Stimulated activated naive CD8-positive, alpha-beta T cell treated with anti-CD3 and anti-CD28 coated beads, Interleukin-15, amount 100 ng/mL, for 72 hours (primary cell): ENCODE data around the gene HMGN3.

Experiments
- ATAC-seq: fragments of 150-1000 bp; cut with Tn5 transposase; 2 replicates; pipeline ENCODE4 v1.10.0; 2021; ENCODE audit warnings: mild to moderate bottlenecking, moderate library complexity
- DNase-seq, 2 donors: peaks; one replicate each; pipeline ENCODE4 v3.0.0; 2021 to 2022
- H3K27ac Mint-ChIP-seq, 2 donors: one replicate each; pipeline ENCODE4 v1.8.0; 2022; ENCODE audit warnings: mild to moderate bottlenecking in 2 of 2, mixed read lengths in 2 of 2, moderate library complexity in 2 of 2
- H3K27me3 Mint-ChIP-seq: one replicate; pipeline ENCODE4 v1.8.0; 2022; ENCODE audit warnings: mixed read lengths
- H3K4me1 Mint-ChIP-seq: one replicate; pipeline ENCODE4 v1.8.0; 2022; ENCODE audit warnings: mild to moderate bottlenecking, mixed read lengths
- H3K4me3 Mint-ChIP-seq, 2 donors: one replicate each; pipeline ENCODE4 v1.8.0; 2022; ENCODE audit warnings: mild to moderate bottlenecking in 2 of 2, mixed read lengths in 2 of 2, moderate library complexity in 1 of 2
- H3K9me3 Mint-ChIP-seq, 2 donors: one replicate each; pipeline ENCODE4 v1.8.0; 2022; ENCODE audit warnings: mixed read lengths in 2 of 2

Gene HMGN3

GRCh38 chr6:79241228-79241627, 6.7 kb upstream of the HMGN3 start:
- Mint-ChIP-seq H3K9me3 (no peaks in the 10 kb centered on the region), H3K4me1 (peaks cover 10% of the 10 kb centered on the region), H3K27ac (no peak overlapping the region), H3K4me3 (no peak overlapping the region), H3K27me3 (no peaks in the 10 kb centered on the region)
- ATAC-seq (no peak), DNase-seq (no peak)

DNA sequence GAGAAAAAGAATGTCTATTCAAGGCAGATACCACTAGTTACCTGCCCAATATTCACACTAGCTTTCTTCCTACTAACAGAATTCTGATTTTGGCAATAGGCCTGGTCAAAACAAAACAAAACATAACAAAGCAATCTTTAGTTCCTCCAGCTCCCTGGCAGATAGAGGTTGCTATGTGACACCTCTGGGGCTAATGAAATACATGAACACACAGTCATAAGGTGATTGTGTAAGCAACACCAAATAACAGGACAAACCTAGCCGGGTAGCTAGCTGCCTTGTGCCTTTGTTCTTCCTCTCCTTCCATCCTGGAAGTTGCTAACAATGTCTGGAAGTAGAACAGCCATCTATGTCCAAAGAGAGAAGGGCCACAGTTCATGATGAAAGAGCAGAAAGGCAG, 6.0 kb upstream of the HMGN3 start:
- Mint-ChIP-seq H3K27me3 (no peaks in the 10 kb centered on the region), H3K4me1 (peaks cover 12% of the 10 kb centered on the region), H3K4me3 (no peak overlapping the region), H3K9me3 (no peaks in the 10 kb centered on the region), H3K27ac (no peak overlapping the region)
- DNase-seq = no peak
- no peak for ATAC-seq

- Mint-ChIP-seq H3K4me3 (no peak overlapping the region), H3K27me3 (no peaks in the 10 kb centered on the region), H3K27ac (no peak overlapping the region), H3K4me1 (peaks cover 20% of the 10 kb centered on the region), H3K9me3 (no peaks in the 10 kb centered on the region)
- ATAC-seq (no peak), DNase-seq (no peak)
Measured at GRCh38 chr6:79239536-79240168, 5.2 kb upstream of the HMGN3 start.

- no peak for DNase-seq
- Mint-ChIP-seq H3K27ac (no peak overlapping the region), H3K4me3 (no peak overlapping the region), H3K27me3 (no peaks in the 10 kb centered on the region), H3K4me1 (peaks cover 22% of the 10 kb centered on the region), H3K9me3 (no peaks in the 10 kb centered on the region)
- ATAC-seq = no peak
Measured at GRCh38 chr6:79238919-79239318, 4.4 kb upstream of the HMGN3 start.

DNA sequence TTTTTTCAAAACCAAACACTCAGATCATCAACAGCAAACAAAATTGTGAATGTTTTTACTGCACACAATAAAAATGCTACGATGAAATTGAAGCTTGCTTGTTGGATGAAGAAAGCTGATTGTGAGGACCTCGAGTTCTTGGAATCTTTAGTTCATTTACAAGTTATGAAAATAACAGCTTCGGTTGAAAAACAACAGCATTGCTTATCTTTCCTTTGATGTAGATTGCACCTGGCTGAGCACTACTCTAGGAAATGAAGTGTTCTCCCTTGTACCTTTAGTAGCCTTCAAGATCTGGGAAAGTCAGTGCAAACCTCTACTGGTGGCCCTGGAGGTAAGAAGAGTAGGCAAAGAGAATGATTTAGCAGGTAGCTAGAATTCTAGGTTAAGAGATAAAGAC, 2.2 kb upstream of the HMGN3 start:
- no peak for ATAC-seq
- Mint-ChIP-seq H3K27ac (no peak overlapping the region), H3K4me3 (no peak overlapping the region), H3K4me1 (peaks cover 35% of the 10 kb centered on the region), H3K27me3 (no peaks in the 10 kb centered on the region), H3K9me3 (no peaks in the 10 kb centered on the region)
- DNase-seq = no peak

- peak overlapping the region; percentile 92 to 94 for H3K27ac Mint-ChIP-seq
- H3K9me3 Mint-ChIP-seq = no peaks in the 10 kb centered on the region
- H3K27me3 Mint-ChIP-seq = no peaks in the 10 kb centered on the region
- peak; percentile 81 for ATAC-seq
- peak overlapping the region; percentile 87 for H3K4me3 Mint-ChIP-seq
- peaks cover 33% of the 10 kb centered on the region for H3K4me1 Mint-ChIP-seq
- peak; percentile 76 to 77 for DNase-seq
Measured at GRCh38 chr6:79233611-79234149, 802 bp downstream of the HMGN3 start.

- DNase-seq = no peak
- ATAC-seq = no peak
- Mint-ChIP-seq H3K27me3 (no peaks in the 10 kb centered on the region), H3K9me3 (no peaks in the 10 kb centered on the region), H3K27ac (no peak overlapping the region), H3K4me3 (peak overlapping the region; percentile 87), H3K4me1 (peaks cover 33% of the 10 kb centered on the region)
Measured at GRCh38 chr6:79232696-79233462, 1.6 kb downstream of the HMGN3 start.

DNA sequence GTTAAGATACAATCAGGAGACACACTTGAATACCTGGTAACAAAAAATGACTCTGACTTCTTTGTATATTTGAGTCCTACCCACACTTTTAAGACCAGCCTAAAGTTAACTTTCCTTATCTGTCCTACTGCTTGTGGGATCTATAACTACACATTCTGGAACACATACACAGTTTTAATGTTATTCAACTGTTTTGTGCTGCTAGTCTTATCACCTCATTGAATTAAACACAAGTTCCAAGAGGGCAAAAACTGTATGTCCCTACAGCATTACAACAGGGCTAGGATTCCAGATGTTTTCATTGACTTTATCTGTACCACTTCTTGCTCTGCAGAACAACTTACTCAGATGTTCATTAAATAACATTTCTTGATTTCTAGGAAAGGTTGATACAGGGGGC, 2.8 kb downstream of the HMGN3 start:
- Mint-ChIP-seq H3K27ac (no peak overlapping the region), H3K9me3 (no peaks in the 10 kb centered on the region), H3K4me3 (peak overlapping the region in 1 of 2 donors; percentile 16), H3K4me1 (peaks cover 33% of the 10 kb centered on the region), H3K27me3 (no peaks in the 10 kb centered on the region)
- ATAC-seq (no peak), DNase-seq (no peak)

GRCh38 chr6:79231101-79231500, 3.4 kb downstream of the HMGN3 start:
- Mint-ChIP-seq H3K9me3 (no peaks in the 10 kb centered on the region), H3K4me3 (no peak overlapping the region), H3K27ac (no peak overlapping the region), H3K27me3 (no peaks in the 10 kb centered on the region), H3K4me1 (peaks cover 33% of the 10 kb centered on the region)
- no peak for ATAC-seq
- no peak for DNase-seq

DNA sequence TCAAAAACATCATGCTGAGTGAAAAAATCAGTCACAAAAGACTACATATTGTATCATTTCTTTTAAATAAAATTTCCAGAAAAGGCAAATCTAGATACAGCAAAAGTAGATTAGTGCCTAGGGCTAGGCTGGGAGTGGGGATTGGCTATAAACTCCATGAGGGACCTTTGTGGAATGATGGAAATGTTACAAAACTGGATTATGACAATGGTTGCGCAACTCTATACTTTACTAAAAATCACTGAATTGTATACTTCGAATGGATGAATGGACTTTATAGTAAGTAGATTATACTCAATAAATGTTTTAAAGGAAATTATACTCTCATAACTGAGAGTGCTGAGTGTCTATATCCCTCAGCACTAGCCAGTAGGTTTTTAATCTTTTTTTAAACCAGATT, 4.3 kb downstream of the HMGN3 start:
- H3K27me3 Mint-ChIP-seq = no peaks in the 10 kb centered on the region
- DNase-seq (no peak), ATAC-seq (no peak)
- no peak overlapping the region for H3K4me3 Mint-ChIP-seq
- no peaks in the 10 kb centered on the region for H3K9me3 Mint-ChIP-seq
- peaks cover 28% of the 10 kb centered on the region for H3K4me1 Mint-ChIP-seq
- H3K27ac Mint-ChIP-seq = no peak overlapping the region

DNA sequence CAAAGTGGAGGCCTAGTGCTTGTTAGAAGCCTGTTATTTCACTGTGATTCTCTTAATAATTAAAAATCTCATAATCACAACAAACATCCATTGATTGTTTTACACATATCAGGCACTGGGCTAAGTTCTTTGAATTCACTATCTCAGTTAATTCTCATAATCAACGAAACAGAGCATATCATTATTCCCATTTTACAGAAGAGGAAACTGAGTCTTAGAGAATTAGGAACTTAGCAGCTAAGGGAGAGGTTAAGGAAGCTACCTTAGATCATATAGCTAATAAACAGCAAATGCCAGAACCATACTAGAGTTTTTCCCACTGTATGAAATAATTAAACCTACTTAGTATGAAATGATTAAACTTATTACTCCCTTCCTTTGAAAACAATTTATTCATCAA, 7.0 kb downstream of the HMGN3 start:
- ATAC-seq (no peak), DNase-seq (no peak)
- Mint-ChIP-seq H3K27me3 (no peaks in the 10 kb centered on the region), H3K9me3 (no peaks in the 10 kb centered on the region), H3K4me3 (no peak overlapping the region), H3K4me1 (peaks cover 14% of the 10 kb centered on the region), H3K27ac (no peak overlapping the region)

DNA sequence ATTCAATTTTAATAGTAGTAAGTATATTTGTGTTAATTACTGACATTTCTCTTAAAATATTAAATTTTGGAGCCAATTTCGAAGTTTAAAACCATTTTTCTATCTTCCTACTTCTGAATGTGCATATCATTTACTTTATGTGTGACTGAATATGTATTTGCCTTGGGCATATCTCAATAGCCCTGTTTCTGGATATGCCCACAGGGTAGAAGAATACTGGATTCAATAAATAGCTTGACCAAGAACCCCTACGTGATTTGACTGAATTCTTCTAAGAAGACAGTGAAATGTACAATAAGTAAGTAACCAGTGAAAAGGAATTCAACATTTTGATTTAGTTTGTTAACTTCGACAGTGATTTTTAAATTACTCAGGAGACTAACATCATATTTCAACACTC, 7.8 kb downstream of the HMGN3 start:
- H3K4me3 Mint-ChIP-seq = no peak overlapping the region
- no peak overlapping the region for H3K27ac Mint-ChIP-seq
- DNase-seq (no peak), ATAC-seq (no peak)
- no peaks in the 10 kb centered on the region for H3K27me3 Mint-ChIP-seq
- no peaks in the 10 kb centered on the region for H3K9me3 Mint-ChIP-seq
- peaks cover 7% of the 10 kb centered on the region for H3K4me1 Mint-ChIP-seq

GRCh38 chr6:79225717-79226599, 8.5 kb downstream of the HMGN3 start:
- Mint-ChIP-seq H3K4me1 (peaks cover under 1% of the 10 kb centered on the region), H3K27ac (no peak overlapping the region), H3K27me3 (no peaks in the 10 kb centered on the region), H3K4me3 (no peak overlapping the region), H3K9me3 (no peaks in the 10 kb centered on the region)
- DNase-seq = no peak
- ATAC-seq = no peak

- no peak overlapping the region for H3K27ac Mint-ChIP-seq
- H3K9me3 Mint-ChIP-seq = peaks cover 0 to 3% of the 10 kb centered on the region in 2 donors
- ATAC-seq (no peak), DNase-seq (no peak)
- no peak overlapping the region for H3K4me3 Mint-ChIP-seq
- no peaks in the 10 kb centered on the region for H3K27me3 Mint-ChIP-seq
- no peaks in the 10 kb centered on the region for H3K4me1 Mint-ChIP-seq
Measured at GRCh38 chr6:79223611-79224404, 10.7 kb downstream of the HMGN3 start.

- H3K27ac Mint-ChIP-seq = no peak overlapping the region
- no peak for ATAC-seq
- H3K9me3 Mint-ChIP-seq = peaks cover 0 to 8% of the 10 kb centered on the region in 2 donors
- H3K4me1 Mint-ChIP-seq = peaks cover 5% of the 10 kb centered on the region
- no peak for DNase-seq
- H3K27me3 Mint-ChIP-seq = no peaks in the 10 kb centered on the region
- H3K4me3 Mint-ChIP-seq = no peak overlapping the region
Measured at GRCh38 chr6:79215213-79215824, 19.2 kb downstream of the HMGN3 start.
